Measurements from ENCODE around the gene ARHGAP8. TPM values are rescaled to one million over a fixed set of nuclear protein-coding genes. Genes with fewer than 3 reads are reported as not detected.

The ARHGAP8 gene
- total and polyA plus RNA-seq, 10 of the 15 experiments (the other 5 are each of a cell fraction or from before 2014, with no cell fraction given): 0.33 TPM; not detected in 9

DNA sequence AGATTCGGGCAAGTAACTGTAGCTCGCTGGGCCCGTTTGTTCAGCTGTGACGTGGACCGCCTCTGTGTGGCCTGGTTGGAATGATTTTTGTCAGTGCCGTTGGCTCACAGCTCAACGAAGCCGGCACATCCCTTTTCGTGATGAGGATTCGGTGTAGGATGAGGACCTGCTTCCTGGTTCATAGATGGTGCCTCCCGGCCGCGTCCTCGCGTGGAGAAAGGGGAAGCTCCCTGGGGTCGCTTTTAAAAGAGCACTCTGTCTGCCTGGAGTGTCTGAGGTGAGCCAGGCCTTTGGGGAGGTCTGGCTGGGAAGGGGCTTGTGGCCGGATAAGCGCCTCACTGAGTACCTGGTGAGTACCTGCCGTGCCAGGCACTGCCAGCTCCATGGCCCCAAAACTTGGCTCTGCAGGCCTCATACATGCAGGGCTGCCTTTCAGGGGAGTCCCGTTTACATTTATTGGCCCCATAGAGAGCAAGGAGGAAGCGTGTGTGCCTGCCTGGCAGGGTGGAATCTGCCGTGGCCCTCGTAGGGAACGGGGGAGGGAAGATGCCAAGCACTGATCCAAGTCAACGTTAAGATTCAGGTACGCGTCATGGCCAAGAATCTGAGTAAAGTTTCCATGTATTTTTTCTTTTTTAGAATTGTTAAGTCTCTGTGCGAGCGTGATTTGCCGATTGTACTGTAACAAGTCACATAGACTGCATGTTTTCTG, 88.4 kb downstream of the ARHGAP8 start:
- Histone ChIP-seq H3K4me3 (no peak overlapping the region), H3K4me1 (ENCODE audit: control insufficient read depth, insufficient read depth, low read length) (no peaks in the 10 kb centered on the region), H3K79me2 (ENCODE audit: control insufficient read depth, insufficient read depth, low read length) (no peaks in the 10 kb centered on the region), H3K4me2 (ENCODE audit: control insufficient read depth, insufficient read depth) (no peak overlapping the region), H3K27ac (ENCODE audit: control insufficient read depth, insufficient read depth) (no peak overlapping the region), H3K36me3 (ENCODE audit: control insufficient read depth in 2 of 2, insufficient read depth in 2 of 2, low read length in 1 of 2) (no peaks in the 10 kb centered on the region), H3K27me3 (replicated peaks in 1 of 2; ENCODE audit: control insufficient read depth in 2 of 2, insufficient read depth in 2 of 2, low read length in 1 of 2) (peaks cover 0 to 1% of the 10 kb centered on the region in 2 experiments; a peak in 2 of 4 replicates), H4K20me1 (ENCODE audit: control insufficient read depth, insufficient read depth) (no peaks in the 10 kb centered on the region), H2AFZ (ENCODE audit: control insufficient read depth, low read depth, low read length) (no peak overlapping the region), H3K9me3 (replicated peaks; ENCODE audit: control insufficient read depth, insufficient read depth, low read length) (no peaks in the 10 kb centered on the region; the same call in 2 of the 3 replicates), H3K9ac (ENCODE audit: control insufficient read depth, insufficient read depth, low read length) (no peak overlapping the region)
- ATAC-seq (no peak), DNase-seq (ENCODE audit: low read depth, low spot score) (no peak), FAIRE-seq (no peak)
- ChIA-PET SMC1A (ENCODE audit: uncharacterized antibody, unreplicated experiment) (interaction anchor here (0.6 kb wide), 1 partner anchor 142 kb away, joined by 3 read pairs; no protein-coding TSS in a partner anchor), RAD21 (ENCODE audit: unreplicated experiment) (interaction anchor here (0.6 kb wide), 1 partner anchor 122 kb away, joined by 3 read pairs; no protein-coding TSS in a partner anchor), CTCF (no interaction called here), POLR2A (no interaction called here)
- intact Hi-C loops (cut with micrococcal nuclease; ENCODE audit: unreplicated experiment) (no loop called here), in situ Hi-C loops (cut with MboI) (no loop called here)
- TF ChIP-seq GATAD2B (conservative IDR thresholded peaks at IDR 0.05; ENCODE audit: low read depth) (no peak), SUZ12 (IDR thresholded peaks at IDR 0.05; ENCODE audit: unreplicated experiment) (no peak), POLR2AphosphoS2 (IDR thresholded peaks at IDR 0.05; ENCODE audit: low read depth, low read length) (no peak), ATF2 (IDR thresholded peaks at IDR 0.05; ENCODE audit: low read length) (no peak), BMI1 (IDR thresholded peaks at IDR 0.05; ENCODE audit: borderline replicate concordance) (no peak), TCF3 (IDR thresholded peaks at IDR 0.05; ENCODE audit: borderline replicate concordance, insufficient read depth, low read depth, low read length) (no peak), STAT1 (conservative IDR thresholded peaks at IDR 0.05) (no peak), BACH1 (IDR thresholded peaks at IDR 0.05; ENCODE audit: borderline replicate concordance) (no peak), HDAC6 (IDR thresholded peaks at IDR 0.05; ENCODE audit: unreplicated experiment) (no peak), CEBPB (IDR thresholded peaks at IDR 0.05; ENCODE audit: borderline replicate concordance in 1 of 2, low read depth in 2 of 2, low read length in 2 of 2) (no peak), POLR2A (IDR thresholded peaks at IDR 0.05; ENCODE audit: low read depth, low read length) (no peak), ZNF207 (IDR thresholded peaks at IDR 0.05; ENCODE audit: borderline replicate concordance) (no peak), SPI1 (IDR thresholded peaks at IDR 0.05; ENCODE audit: borderline replicate concordance, insufficient read depth, low read depth, low read length) (no peak), MEF2A (IDR thresholded peaks at IDR 0.05; ENCODE audit: insufficient read depth, low read depth, low read length) (no peak)
- WGBS (ENCODE audit: insufficient coverage, insufficient replicate concordance, low lambda C conversion rate, missing lambda C conversion rate): 38% methylated on average over 30 of the region's 30 CpGs
- no TSS peak for BruUV-seq (replicated peaks)

All from GM12878 (cell line).